ENCODE results near the gene OPRD1.

- TF ChIP-seq, protein P1, sequence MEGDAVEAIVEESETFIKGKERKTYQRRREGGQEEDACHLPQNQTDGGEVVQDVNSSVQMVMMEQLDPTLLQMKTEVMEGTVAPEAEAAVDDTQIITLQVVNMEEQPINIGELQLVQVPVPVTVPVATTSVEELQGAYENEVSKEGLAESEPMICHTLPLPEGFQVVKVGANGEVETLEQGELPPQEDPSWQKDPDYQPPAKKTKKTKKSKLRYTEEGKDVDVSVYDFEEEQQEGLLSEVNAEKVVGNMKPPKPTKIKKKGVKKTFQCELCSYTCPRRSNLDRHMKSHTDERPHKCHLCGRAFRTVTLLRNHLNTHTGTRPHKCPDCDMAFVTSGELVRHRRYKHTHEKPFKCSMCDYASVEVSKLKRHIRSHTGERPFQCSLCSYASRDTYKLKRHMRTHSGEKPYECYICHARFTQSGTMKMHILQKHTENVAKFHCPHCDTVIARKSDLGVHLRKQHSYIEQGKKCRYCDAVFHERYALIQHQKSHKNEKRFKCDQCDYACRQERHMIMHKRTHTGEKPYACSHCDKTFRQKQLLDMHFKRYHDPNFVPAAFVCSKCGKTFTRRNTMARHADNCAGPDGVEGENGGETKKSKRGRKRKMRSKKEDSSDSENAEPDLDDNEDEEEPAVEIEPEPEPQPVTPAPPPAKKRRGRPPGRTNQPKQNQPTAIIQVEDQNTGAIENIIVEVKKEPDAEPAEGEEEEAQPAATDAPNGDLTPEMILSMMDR (IDR thresholded peaks at IDR 0.05) = no peak
- no peak for TF ChIP-seq EZH2 (IDR thresholded peaks at IDR 0.05; ENCODE audit: borderline replicate concordance, insufficient read depth, low read depth, low read length, poor library complexity, severe bottlenecking)
Measured at GRCh38 chr1:28812669-28813468, 899 bp downstream of the OPRD1 start.

Data from B cell (primary cell).